Heart right ventricle (tissue), 16 donors: ENCODE data around the gene PLEKHA7. TPM values are rescaled to one million over a fixed set of nuclear protein-coding genes. Genes with fewer than 3 reads are reported as not detected.
A peak's percentile ranks its signal among the peaks of the same experiment; 100 is the strongest.

Experiments
- ATAC-seq, 8 donors: fragments of 200-7000 bp; cut with Tn5 transposase; one replicate each; pipeline ENCODE4 v1.9.1; 2020; ENCODE audit warnings: mild to moderate bottlenecking in 8 of 8, moderate library complexity in 8 of 8, moderate number of reproducible peaks in 1 of 8
- DNase-seq, 2 donors: peaks; one replicate each; pipeline ENCODE4 v3.0.0-alpha.2; 2020
- H3K27ac ChIP-seq, 10 donors: fragments of 200-600 bp; sonication (generic) in 2 of 10; one replicate each; pipeline versions ENCODE4 v1.5.0 to v1.8.0; 2020 to 2022; ENCODE audit warnings: mild to moderate bottlenecking in 3 of 10
- H3K27me3 ChIP-seq, 7 donors: fragments of 200-600 bp; one replicate each; pipeline ENCODE4 v1.8.0; 2021 to 2022; ENCODE audit warnings: mild to moderate bottlenecking in 2 of 7
- H3K36me3 ChIP-seq, 9 donors: fragments of 200-600 bp; sonication (generic) in 1 of 9; one replicate each; pipeline versions ENCODE4 v1.5.0 to v1.8.0; 2020 to 2022; ENCODE audit warnings: mild to moderate bottlenecking in 2 of 9
- H3K4me1 ChIP-seq, 9 donors: fragments of 200-600 bp; sonication (generic) in 1 of 9; one replicate each; pipeline versions ENCODE4 v1.5.0 to v1.8.0; 2020 to 2022; ENCODE audit warnings: mild to moderate bottlenecking in 4 of 9
- H3K4me3 ChIP-seq, 10 donors: fragments of 200-600 bp; sonication (generic) in 2 of 10; one replicate each; pipeline versions ENCODE4 v1.5.0 to v1.8.0; 2020 to 2022; ENCODE audit warnings: mild to moderate bottlenecking in 7 of 10, moderate library complexity in 2 of 10
- H3K9me3 ChIP-seq, 11 donors: fragments of 200-600 bp in 10 of 11; sonication (generic) in 2 of 11; one replicate each; pipeline versions ENCODE4 v1.5.0 to v1.8.0; 2013 to 2022; ENCODE audit warnings: mild to moderate bottlenecking in 2 of 11, control low read depth in 1 of 11, moderate library complexity in 1 of 11
- WGBS, 2 donors: extraction: QIAGEN DNeasy Blood & Tissue Kit; methylation state at CpG; one replicate each; pipeline ENCODE4 v1.1.7; 2013; ENCODE audit warnings: inconsistent platforms in 1 of 2; 5-methylcytosine and 5-hydroxymethylcytosine counted together
- intact Hi-C, 10 donors: fragments of 100-400 bp; cut with DNase I; formaldehyde crosslinking; loops; one replicate each; pipeline versions ENCODE4 v1.11.1 to v1.14.2; 2022
- polyA plus RNA-seq, 2 donors: library from polyadenylated mRNA; stranded (reverse); fragments of 200-250 nt; gene quantifications; one replicate each; pipeline ENCODE4 v1.2.3, GENCODE V29; 2013
- total RNA-seq, 10 donors: library from RNA; stranded (reverse); fragmentation: NEBNext Ultra II Directional in 3 of 10; extraction: Animal tissue kit (Norgen Biotek cat#: 25700) in 3 of 10; gene quantifications; one replicate each; pipeline versions ENCODE4 v1.2.1 to v1.2.4, GENCODE V29; 2021 to 2023
- TF ChIP-seq, protein P1 (sequence below), 9 donors: fragments of 200-600 bp; sonication (generic) in 2 of 9; IDR thresholded peaks; one replicate each; pipeline versions ENCODE4 v1.5.0 to v1.8.0; 2021 to 2022; ENCODE audit warnings: antibody characterized with exemption in 9 of 9, mild to moderate bottlenecking in 5 of 9, moderate library complexity in 1 of 9
- donor health status: Arrhythmogenic right ventricular cardiomyopathy.
- donor health status: ischemic (EF 13 %, LVEDD 7.1; RV severe dilation, severe dysfunction).
- donor health status: healthy with polysubstance abuse.
- donor health status: DM: no; HTN: yes; CAD: no.
- donor health status: DM: no; HTN: no; CAD: no.
- donor health status: ischemic (EF 25% LVEDD 6.9; RV normal size, moderate dysfunction).
- donor health status: ischemic (EF 25% LVEDD 5.7; RV mildly dilated, moderate dysfunction).
- donor health status: healthy.
- donor health status: DM: yes; HTN: yes; CAD: no.
- donor health status: Ischemic cardiomyopathy.
- donor health status: ischemic (EF 35%, LVEDD 5.7; RV mildly dilated, moderate dysfunction).
- donor health status: nonischemic (EF 11% LVEDD 7.7; RV severe dilation, severe dysfunction).
- donor health status: DM: yes; HTN: yes; CAD: no.
- donor health status: PGD.
- donor health status: ischemic (EF 29% LVEDD 5.4; RV normal size, mild dysfunction).
- donor health status: nonischemic (EF 23%, LVEDD 6.1; RV moderate dilation, normal function).

Gene PLEKHA7
- total and polyA plus RNA-seq, 12 donors = 15.3 to 46.9 (median 24.0) TPM

DNA sequence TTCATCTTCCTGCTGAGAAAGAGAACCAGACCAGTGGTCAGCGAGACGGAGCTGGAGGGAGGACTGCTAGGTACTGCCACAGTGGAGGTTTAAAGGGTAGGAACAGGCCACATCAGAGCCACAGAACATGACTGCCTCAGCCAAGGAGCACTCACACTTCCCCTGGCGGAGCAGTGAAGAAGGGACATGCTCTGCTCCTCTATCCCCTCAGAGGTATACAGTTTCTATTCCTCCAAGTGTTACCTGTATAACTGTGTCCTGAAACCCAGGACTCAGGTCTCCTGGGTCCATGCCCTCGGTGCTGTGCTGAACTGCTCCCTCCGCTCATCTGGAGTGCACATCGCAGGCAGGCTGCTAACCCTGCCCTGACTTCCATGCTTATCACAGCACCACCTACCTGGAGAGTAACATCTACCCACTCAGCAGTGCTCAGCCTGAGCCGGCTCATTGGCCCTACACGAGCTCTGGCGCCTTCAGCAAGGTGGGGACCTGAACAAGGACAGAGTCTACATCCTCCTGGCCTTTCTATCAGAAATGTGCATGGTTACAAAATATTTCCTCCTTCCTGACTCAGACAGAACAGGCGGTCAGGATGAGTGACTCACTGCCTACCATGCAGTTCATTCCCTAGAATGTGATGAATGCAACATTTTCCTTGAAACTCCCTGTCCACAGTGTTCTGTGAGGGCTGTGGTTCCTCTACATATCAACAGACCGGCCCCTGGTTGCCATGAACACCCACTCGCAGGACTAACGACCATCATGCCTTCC lies 222.8 kb downstream of the PLEKHA7 start:
- H3K36me3 ChIP-seq = peaks cover 0 to 37% (median 0%) of the 10 kb centered on the region in 9 donors
- DNase-seq (peak in 1 of 2 donors; percentile 28), ATAC-seq (peak in 7 of 8 donors; percentile 12 to 82 (median 51))
- WGBS, 2 donors = 60% methylated on average over 13 of the region's 13 CpGs
- no peaks in the 10 kb centered on the region for H3K9me3 ChIP-seq
- intact Hi-C loops = no loop called here
- no peaks in the 10 kb centered on the region for H3K27me3 ChIP-seq
- no peak overlapping the region for H3K4me3 ChIP-seq
- TF ChIP-seq, protein P1, sequence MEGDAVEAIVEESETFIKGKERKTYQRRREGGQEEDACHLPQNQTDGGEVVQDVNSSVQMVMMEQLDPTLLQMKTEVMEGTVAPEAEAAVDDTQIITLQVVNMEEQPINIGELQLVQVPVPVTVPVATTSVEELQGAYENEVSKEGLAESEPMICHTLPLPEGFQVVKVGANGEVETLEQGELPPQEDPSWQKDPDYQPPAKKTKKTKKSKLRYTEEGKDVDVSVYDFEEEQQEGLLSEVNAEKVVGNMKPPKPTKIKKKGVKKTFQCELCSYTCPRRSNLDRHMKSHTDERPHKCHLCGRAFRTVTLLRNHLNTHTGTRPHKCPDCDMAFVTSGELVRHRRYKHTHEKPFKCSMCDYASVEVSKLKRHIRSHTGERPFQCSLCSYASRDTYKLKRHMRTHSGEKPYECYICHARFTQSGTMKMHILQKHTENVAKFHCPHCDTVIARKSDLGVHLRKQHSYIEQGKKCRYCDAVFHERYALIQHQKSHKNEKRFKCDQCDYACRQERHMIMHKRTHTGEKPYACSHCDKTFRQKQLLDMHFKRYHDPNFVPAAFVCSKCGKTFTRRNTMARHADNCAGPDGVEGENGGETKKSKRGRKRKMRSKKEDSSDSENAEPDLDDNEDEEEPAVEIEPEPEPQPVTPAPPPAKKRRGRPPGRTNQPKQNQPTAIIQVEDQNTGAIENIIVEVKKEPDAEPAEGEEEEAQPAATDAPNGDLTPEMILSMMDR (IDR thresholded peaks at IDR 0.05) = no peak
- H3K4me1 ChIP-seq = peaks cover 0 to 85% (median 45%) of the 10 kb centered on the region in 9 donors
- H3K27ac ChIP-seq = peak overlapping the region; percentile 6 to 84 (median 57)

- no peak overlapping the region for H3K4me3 ChIP-seq
- H3K27me3 ChIP-seq = no peaks in the 10 kb centered on the region
- 87 to 88% methylated on average over 16 of the region's 16 CpGs for WGBS, 2 donors
- H3K4me1 ChIP-seq = peaks cover 0 to 89% (median 53%) of the 10 kb centered on the region in 9 donors
- intact Hi-C loops = no loop called here
- ATAC-seq = peak in 1 of 8 donors; percentile 2
- no peaks in the 10 kb centered on the region for H3K9me3 ChIP-seq
- DNase-seq = no peak
- TF ChIP-seq, protein P1 (IDR thresholded peaks at IDR 0.05) = no peak
- peak overlapping the region in 8 of 10 donors; percentile 6 to 84 (median 64) for H3K27ac ChIP-seq
- peaks cover 0 to 31% (median 0%) of the 10 kb centered on the region in 9 donors for H3K36me3 ChIP-seq
These were observed 223.6 kb downstream of the PLEKHA7 start for GRCh38 chr11:16790486-16791190.

DNA sequence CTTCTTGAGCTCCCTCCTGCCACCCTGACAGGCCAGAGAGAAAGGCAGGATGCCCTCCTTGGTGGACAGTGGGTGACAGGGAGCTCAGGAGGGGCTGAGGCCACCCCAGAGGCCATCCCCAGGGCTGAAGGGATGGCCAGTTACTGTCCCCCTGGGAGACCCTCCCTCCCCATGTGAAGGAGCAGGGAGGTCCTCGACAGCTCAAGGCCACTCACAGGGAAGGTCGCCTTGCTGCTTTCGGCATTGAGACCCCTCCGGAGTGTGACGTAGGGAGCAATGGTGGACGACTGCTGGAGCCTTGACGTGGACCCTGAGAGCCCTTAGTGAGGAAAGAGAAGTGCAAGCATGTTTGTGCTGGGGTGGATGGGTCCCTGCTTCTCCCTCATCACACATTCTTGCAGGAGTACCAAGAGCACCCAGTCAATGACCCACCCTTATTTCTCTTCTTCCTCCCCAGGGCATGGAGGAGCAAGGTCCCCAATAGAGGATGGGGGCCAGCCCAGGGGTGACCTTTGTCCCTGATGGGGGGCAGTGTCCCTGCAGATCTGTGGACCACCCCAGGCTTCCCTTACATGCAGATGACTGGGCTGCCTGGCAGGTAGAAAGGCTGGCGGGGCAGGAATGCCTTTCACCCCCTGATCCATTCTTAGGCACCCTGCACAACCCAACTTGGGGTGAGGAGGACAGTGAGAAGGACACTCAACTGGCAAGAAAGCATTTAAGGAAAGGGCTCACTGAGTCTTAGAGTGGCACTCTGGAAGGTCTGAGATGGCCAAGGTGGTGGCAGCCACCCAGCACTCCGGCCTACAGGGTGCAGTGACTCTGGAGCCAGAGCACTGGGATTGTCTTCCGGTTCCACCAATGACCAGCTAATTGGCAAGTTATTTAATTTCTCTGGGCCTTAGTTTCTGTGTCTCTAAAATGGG lies 224.4 kb downstream of the PLEKHA7 start:
- TF ChIP-seq, protein P1 (IDR thresholded peaks at IDR 0.05) = no peak
- intact Hi-C loops = loop anchor here (2.0 to 10.0 kb wide), 12 partner anchors 32 to 275 kb away; no protein-coding TSS in a partner anchor
- 89 to 93% methylated on average over 10 of the region's 10 CpGs for WGBS, 2 donors
- no peaks in the 10 kb centered on the region for H3K27me3 ChIP-seq
- no peak overlapping the region for H3K4me3 ChIP-seq
- peaks cover 0 to 93% (median 61%) of the 10 kb centered on the region in 9 donors for H3K4me1 ChIP-seq
- H3K36me3 ChIP-seq = peaks cover 0 to 31% (median 0%) of the 10 kb centered on the region in 9 donors
- DNase-seq = no peak
- H3K27ac ChIP-seq = peak overlapping the region in 4 of 10 donors; percentile 22 to 84 (median 47)
- H3K9me3 ChIP-seq = no peaks in the 10 kb centered on the region
- ATAC-seq = no peak
